ENCODE data around the gene SLC22A1. TPM values are rescaled to one million over a fixed set of nuclear protein-coding genes. Genes with fewer than 3 reads are reported as not detected.

SLC22A1 gene
- total and polyA plus RNA-seq, 2 of the 8 experiments (the other 6 are each of a cell fraction or from before 2014, with no cell fraction given): 0.12 to 0.45 TPM

DNA sequence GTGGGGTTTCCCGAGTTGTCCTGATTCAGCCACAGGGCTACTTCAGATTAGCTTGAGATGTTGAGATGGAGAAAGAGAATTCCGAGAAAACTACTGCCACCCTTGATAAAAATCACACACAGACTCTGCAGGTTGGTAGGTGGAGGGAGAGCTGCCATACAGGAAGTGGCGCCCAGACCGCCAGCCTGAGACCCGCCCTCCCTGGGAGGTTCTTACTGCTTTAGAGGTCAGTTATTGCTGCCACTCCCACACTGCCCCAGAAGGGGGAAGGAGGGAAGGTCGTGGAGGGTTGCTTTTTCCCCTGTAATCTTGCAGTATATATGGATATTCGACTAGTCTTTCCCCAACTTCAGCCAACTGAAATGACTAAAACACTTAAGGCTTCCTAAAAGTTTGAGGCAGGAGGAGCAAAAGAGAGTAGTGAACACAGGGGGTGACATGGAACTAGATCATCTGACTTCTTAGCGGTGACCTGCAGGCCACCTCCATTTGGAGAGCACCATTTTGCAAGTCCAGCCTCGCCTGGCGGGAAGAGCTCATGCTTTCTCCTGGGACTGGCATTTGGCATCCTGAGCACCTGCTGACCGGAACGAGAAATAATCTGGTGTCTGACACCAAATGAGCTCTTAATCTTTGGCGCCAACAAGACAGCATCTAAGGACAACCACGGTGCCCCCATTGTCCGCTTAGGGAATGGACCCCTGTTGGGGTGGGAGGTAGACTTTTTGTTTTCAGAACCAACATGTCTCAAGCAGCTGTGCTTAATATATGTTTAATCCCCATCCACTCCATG, 35.7 kb upstream of the SLC22A1 start (continued):
- TF ChIP-seq, protein P1, sequence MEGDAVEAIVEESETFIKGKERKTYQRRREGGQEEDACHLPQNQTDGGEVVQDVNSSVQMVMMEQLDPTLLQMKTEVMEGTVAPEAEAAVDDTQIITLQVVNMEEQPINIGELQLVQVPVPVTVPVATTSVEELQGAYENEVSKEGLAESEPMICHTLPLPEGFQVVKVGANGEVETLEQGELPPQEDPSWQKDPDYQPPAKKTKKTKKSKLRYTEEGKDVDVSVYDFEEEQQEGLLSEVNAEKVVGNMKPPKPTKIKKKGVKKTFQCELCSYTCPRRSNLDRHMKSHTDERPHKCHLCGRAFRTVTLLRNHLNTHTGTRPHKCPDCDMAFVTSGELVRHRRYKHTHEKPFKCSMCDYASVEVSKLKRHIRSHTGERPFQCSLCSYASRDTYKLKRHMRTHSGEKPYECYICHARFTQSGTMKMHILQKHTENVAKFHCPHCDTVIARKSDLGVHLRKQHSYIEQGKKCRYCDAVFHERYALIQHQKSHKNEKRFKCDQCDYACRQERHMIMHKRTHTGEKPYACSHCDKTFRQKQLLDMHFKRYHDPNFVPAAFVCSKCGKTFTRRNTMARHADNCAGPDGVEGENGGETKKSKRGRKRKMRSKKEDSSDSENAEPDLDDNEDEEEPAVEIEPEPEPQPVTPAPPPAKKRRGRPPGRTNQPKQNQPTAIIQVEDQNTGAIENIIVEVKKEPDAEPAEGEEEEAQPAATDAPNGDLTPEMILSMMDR (IDR thresholded peaks at IDR 0.05; ENCODE audit: control extremely low read depth in 1 of 3, insufficient read depth in 1 of 3, low read depth in 1 of 3, low read length in 3 of 3): no peak
